LHCN-M2 (cell line): ENCODE results near the gene BNC2. TPM values are rescaled to one million over a fixed set of nuclear protein-coding genes. Genes with fewer than 3 reads are reported as not detected.
"Not testable (repeated sequence)": the region's sequence is repeated elsewhere in the genome, so short reads cannot be mapped to it uniquely, and the experiment has no call there.

Experiments used
- DNase-seq: peaks from one replicate; pipeline ENCODE4 v3.0.0-alpha.2; 2012; ENCODE audit warnings: low read depth
- total RNA-seq: library from RNA; depleted of rRNA; stranded (reverse); fragments of >200 nt; gene quantifications from 2 replicates; pipeline ENCODE4 v1.2.3, GENCODE V29; 2014

The BNC2 gene
- total RNA-seq, 1 experiment from 2014 or later = 23.8 TPM

DNA sequence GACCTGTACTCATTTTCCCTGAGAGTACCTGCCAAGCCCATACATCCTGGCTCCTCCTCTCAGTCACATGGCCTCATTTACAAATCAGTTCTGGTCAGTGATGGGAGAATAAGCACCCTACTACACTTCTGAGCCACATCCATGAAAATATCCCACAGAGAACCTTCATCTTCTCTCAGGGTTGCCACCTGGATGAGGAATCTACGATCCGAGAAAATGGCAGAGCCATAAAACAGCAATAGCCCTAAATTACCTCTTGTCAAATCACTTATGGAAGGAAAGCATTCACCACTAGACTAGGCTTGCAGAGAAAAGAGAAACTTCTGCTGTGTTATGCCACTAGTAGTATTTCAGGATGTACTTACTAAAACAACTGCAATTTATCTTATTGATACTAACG lies 324.8 kb downstream of the BNC2 start:
- DNase-seq = no peak

DNA sequence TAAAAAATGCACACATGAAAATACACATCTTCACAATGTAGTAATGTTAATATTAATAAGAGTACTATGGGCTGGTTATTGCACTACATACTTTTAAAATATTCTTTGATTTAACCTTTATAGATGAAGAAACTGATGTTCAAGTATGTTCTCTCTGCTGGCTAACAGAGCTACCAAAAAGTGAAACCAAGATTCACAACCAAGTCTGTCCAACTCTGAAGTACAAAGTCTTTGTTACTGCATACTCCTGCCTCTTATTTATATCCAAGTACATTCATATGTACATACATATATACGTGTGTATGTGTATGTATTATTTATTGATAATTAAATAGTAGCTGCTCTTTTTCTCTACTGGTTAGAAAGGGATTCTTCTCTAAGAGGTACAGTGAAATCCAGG lies 325.6 kb downstream of the BNC2 start:
- no peak for DNase-seq

DNA sequence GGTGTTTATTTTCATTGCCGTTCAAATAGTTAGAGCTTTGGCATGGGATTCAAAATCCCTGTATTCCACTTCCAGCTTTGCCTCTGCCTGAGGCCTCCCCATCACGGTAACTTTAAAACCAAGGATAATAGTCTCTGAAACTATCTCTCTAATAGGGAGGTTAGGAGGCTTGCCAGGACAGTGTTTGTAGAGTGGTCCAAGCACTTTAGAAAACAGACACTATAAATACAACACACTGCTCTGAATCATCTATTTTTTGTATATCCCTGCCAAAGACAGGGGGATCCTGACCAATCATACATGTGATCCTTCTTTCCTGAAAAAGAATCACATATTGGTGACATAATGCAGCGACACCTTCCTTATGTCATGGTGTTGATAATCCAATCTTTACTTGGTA lies 326.8 kb downstream of the BNC2 start:
- no peak for DNase-seq

DNA sequence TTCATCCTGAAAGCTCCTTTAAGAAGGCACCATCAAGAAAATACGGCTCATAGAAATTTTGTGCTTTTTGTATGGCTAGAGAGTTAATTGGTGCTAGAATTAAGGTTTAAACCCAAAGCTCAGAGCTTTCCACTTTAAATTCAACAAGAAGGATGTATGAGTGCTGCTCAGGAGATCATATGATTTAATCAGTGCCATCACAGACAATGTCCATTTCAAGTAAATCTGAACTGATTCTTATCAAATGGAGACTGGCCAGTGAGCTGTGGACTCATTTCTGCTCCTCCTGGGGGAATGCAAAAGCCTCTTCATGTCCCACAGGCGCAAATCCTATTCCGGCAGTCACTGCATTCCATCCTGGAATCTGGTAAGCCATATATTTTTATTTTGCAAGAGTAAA lies 327.2 kb downstream of the BNC2 start:
- DNase-seq = no peak

DNA sequence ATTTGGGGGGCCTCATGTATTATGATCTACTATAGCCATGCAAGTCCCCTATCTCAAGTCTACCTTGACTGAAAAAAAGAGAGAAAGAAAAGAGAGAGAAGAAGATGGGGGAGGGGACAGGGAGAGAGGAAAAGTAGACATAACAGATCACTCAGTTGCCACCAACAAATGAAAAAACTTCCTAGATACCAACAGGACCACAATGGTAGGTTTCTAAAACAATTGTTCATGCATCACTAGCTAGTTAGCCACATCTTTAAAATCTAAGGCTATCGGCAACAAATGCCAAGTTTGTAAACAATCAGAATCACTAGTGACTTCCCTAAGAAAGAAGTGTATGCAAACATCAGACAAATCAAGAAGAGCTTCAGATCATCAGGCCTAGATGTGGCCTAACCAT lies 328.2 kb downstream of the BNC2 start:
- no peak for DNase-seq

DNA sequence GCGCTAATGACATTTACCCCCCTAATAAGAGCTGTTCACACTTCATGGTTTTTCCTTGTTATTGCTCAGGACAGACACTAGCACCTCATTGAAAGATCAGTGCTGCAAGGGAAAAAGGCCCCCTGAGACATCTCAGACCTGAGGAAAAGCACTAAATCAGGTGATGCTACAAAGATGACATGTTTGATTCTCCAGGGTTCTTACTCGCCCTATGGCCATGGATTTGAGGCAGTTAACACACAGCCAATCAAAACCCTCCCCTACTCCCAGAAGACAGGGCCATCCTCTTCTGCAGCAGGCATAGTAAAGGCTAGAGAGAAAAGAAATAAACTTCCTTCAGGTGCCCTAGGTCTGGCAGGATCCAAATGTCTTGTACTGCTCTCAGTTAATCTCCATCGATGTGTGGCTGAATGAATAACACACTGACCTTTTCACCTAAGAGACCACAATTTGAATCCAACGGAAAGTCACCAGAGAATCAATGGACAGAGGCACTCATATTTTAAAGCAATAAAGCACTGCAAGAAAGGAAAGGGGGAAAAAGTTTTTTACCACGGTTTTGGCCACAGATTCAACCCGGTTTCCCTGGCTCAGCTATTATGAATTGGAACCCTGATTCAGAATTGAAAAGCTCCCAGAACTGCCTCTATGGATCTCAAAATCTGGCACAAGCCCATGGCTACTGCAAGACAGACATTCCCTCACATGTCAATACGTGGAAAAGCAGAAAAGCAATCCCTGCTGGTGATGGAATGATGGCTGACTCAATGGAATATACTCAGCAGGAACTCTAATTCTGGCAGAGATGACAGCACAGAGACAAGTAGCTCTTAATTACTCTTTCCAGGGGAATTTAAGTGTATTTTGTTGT lies 329.5 kb downstream of the BNC2 start:
- peak; percentile 65 for DNase-seq

DNA sequence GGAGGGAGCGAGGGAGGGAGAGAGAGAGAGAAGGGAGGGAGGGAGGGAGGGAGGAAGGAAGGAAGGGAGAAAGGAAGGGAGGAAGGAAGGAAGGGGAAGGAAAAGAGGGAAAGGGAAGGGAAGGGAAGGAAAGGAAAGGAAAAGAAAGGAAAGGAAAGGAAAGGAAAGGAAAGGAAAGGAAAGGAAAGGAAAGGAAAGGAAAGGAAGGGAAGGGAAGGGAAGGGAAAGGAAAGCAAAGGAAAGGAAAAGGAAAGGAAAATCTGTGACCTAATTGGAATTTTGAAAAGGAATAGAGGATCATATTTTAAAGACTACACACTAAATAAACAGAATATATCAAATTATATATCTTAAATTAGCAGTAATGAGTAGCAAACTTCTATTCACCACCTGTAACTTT lies 330.8 kb downstream of the BNC2 start:
- not testable (repeated sequence) for DNase-seq

DNA sequence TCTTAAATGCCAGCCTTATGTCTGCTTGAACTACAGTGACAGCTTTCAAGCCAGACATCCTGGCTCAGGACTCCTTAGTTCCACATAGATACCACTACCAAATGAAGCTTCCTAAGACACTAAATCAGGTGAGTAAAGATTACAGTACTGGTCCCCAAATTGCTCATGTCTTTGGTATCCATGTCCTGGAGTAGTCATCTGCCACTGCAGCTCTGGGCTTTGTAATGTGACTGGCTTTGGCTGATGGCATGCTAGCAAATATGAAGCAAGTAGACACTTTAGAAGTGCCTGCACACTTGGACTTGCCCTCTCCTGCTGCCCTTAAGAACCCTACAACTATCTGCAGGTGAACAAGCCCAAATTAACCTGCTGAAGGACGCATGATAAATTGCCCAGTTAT lies 334.9 kb downstream of the BNC2 start:
- DNase-seq = no peak

DNA sequence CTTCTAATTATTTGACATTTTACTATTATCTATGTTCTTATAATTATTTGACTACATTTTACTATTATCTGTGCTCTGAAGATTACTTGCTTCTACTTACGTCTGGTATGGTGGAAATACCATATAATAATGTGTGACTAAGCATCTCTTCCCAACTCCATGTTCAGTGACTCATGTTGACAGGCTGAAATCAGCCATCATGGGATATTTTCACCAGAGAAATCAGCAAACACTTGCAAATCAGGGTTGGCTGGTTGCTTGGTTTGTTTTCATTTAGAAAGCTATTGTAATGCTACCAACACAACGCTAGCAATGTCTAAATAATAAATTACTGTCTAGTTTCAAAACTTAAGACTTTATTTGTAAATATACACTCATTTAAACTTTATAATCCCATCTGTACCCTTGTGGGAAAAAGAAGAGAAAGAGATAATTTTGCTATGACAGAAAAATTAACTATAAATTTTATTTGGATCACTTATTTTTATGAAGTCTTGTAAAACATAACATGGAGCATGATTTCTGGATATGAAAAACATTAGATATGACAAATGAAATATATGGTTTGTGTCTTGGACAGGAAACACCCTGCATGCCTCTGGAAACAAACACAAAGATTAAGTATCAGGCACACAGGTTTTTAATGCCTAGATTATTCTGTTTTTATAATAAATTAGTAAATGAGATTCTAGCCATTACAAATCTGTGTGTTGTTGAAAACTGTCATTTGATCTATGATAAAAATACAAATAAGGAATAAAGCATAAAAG lies 337.6 kb downstream of the BNC2 start:
- peak; percentile 84 for DNase-seq

DNA sequence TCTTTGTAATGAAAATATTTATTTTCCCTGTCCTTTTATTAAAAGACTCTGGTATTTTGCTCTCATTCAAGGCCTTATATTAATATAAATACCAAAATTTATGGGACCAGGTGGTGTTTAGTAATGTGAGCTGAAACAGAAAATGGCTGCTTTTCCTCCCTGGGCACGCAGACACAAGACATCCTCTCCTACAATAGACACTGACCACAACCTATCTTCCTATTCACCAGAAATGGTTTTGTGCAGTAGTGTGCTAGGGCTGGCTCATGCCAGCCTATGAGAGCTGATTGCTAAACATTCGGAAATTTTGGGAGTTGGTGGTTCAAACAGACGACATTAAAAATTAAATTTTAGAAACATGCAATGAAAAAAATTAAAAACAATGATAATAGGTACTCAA lies 338.2 kb downstream of the BNC2 start:
- DNase-seq = no peak

DNA sequence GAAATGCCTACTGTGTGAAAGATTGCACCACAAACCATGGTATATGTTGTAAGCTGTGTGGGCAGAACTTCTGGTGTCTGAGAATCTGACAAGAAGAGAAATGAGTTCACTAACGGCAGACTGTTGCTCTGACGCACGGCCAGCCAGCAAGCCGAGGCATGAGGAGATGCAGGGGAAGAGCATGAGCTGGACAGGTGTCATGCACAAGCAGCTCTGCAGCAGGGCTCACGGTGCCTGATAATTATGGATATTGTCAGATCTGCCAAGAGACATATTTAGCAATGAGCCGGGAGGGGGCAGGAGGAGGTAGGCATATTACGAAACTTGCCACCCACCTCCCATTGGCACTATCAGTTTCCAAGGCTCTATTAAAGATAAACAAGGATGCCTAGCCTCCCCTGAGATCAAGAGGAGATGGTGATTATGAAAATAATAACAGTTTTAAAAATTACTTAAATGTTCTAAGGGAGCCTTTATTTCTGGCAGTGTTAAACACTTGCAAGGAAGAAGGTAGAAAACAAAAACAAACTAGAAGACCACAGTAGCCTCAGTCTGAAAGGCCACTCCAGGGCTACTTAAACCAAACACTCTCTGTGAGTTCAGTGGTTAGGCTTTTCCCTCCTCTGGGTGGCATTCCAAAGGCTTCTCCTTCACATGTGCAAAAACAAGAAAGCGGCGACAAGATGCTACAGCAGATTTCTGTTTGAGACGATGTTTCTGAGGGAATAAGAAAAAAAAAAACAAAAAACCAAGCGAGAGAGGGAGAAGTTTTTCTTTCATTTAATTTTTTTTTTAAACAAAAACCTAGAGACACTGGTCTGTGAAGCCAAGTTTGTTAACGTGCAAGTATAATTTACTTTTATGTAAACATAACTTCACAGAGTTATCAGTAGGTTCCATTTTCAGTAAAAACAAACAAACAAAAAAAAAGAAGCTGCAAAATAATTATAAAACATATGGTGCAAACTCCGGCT lies 339.5 kb downstream of the BNC2 start:
- no peak for DNase-seq

DNA sequence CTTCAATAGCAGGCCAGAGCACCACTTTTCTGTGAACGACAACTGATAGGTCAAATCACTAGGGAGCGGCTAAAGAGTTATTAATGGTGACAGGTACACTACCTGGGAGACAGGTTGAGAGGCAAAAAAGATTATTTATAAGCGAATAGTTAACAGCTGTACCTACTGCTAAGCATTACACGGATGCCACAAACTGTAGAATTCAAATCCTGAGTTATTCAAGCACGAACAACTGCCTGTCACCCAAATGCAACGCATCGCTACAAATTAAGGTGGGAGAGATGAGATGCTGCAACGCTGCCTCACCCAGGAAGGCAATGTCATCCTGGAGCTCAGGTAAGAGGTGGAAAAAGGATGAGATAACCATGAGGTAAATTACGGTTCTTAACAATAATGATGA lies 342.9 kb downstream of the BNC2 start:
- DNase-seq = no peak

DNA sequence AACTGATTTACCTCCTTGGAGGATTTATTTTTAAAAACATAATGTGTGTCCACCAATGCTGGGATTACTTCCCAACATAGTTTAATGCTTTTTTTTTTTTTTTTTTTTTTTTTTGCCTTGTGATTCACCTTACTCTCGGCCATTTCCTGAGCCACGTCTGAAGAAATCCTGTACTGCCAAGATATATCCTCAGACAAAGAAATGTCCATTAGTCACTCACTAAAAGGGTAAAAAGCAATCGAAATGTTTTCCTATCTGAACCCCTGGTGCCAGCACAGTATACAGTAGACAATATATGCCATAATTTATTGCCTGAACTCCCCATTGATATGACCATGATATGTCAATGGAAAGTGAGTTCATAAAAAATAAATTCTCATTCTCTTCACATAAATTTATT lies 344.1 kb downstream of the BNC2 start:
- peak; percentile 55 for DNase-seq

DNA sequence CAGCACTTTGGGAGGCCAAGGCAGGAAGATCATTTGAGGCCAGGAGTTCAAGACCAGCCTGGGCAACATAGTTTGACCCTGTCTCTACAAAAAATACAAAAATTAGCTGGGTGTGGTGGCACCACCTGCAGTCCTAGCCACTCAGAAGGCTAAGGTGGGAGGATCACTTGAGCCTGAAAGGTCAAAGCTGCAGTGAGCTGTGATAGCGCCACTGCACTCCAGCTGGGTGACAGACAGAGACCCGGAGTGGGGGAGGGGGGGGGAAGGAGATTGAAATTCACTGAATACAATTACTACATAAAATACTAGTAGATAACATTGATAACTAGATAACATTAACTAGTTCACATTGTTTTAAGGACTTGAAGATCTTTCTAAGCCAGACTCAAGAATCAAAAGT lies 345.6 kb downstream of the BNC2 start:
- no peak for DNase-seq

DNA sequence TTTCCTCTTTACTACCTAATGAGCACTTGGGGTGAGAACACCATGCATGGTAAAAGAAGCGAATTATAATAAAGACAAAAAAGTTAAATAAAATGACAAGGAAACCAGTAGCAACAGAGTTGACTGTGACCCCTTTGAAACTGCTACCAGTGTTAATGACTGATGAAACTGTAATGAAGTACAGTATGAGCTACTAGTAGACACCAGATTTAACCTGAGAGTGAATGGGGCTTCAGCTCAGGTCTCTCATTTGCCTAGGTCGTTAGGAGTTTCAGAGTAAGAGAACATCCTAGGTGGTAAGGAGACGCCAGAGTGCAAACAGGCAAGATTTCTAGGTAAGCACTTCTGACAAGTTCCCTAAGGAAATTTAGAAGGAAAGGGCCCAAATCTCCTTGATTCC lies 346.4 kb downstream of the BNC2 start:
- no peak for DNase-seq

DNA sequence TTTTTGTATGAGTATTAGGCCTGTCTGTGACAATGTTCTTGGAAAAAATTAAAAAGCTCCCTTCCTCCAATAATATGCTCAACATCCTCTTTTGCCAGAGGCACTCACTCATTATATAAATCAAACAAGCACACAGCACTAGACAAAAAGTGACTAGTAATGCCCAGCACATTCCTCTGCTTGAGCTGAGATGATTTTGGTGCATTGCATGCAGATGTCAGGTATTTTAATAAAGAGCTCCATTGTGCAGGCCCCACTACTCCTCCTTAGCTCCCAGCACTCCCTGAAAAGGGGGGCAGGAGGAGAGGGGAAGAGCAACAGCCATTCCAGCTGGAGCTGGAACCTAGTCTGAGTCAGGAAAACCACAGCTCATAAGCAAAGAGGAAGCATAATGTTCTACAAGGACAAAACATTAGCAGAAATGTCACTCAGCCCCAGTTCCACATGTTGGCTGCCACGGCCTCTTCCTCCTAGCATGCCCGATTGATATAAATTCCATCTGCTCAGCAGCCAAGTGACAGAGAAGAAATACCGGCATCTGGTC lies 348.5 kb downstream of the BNC2 start:
- peak; percentile 92 for DNase-seq

DNA sequence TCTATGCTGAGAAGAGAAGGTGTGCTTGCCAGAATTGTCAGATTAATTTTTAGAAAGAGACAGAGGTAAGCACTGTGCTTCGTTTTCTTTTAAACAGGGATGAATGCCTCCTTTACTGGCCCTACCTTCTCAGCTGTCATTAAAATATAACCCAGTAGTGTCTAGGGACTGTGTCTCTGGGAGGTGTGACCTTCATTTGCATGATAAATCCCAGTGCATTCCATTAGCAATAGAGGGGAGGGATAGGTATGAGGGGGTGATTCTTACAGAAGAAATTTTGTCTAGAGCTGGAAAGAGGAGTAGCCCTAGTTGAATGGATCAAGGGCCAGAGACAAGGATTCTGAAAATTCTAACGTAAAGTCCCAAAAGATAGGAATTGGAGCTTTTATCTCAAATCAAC lies 351.5 kb downstream of the BNC2 start:
- DNase-seq = no peak

DNA sequence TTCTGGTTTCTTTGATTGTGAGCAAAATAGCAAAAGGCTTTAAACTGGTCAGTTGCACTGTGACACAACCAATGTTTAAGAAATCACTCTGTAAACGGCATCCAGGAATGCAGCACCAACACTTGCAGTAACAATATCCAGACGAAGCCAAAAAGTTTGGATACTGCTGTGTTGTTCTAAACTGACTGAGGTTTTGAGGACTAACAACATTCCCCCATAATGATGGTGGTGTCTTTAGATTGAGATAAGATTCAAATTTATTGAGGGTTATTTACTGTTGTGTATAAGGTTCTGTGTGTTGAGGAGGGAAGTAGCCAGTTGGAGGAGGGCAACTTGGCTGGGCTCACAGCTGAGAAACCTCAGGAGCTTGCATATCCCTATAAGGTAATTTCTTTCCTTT lies 353.6 kb downstream of the BNC2 start:
- DNase-seq = no peak

DNA sequence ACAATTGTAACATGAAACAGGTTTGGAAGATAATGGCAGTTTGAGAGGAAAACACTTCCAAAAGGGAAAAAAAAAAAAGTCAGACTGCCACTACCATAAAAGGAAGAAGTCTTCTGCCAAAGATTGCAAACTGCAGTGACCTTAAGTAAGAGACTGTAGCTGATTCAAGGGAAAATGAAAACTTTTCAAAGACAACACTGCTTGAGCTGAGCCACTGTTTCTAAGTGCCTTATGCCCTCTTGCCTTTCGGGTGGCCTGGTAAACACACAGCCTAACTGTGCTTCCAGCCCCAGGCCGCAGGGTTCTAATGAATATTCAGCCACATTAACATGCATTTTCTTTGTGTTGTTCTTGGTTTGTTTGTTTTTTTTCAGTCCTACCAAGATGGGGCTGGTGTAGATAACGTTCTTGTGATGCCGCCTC lies 354.6 kb downstream of the BNC2 start:
- peak; percentile 70 for DNase-seq

DNA sequence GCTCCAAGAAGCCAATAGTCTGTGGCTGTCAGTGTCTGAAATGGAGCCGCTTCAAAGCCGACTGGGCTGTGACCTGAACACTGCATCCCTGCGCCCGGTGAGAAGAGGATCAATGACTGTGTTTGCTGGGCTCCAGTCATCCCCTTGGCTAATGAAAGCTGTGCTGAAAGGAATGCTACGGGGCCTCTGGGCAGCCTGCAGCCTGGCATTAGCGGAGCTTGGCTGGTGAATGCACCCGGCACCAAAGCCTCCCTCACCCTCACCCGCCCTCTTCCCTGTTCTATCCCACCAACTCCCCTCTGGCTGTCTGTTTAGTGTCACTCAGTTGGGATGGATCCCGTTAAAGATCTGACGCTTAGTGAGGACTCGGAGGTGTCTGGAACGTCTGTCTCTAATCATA lies 355.3 kb downstream of the BNC2 start:
- DNase-seq = no peak

DNA sequence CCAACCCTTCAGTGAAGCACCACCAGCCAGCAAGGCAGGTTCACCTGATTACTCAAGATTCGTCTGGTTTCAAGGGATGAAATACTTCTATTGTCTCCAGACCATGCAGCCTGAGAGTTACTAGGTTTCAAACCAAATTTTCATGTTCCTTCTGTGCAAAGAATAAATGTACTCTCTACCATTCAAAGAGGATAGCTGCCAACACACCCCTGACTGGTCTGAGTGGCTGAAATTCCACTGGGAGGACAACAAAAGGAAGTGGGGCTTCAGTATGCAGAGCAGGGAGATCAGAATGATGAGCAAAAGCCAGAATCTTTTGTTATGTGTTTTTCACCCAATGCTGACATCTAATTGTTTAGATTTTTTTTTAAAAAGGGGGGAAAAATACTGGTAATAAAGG lies 356.3 kb downstream of the BNC2 start:
- no peak for DNase-seq

DNA sequence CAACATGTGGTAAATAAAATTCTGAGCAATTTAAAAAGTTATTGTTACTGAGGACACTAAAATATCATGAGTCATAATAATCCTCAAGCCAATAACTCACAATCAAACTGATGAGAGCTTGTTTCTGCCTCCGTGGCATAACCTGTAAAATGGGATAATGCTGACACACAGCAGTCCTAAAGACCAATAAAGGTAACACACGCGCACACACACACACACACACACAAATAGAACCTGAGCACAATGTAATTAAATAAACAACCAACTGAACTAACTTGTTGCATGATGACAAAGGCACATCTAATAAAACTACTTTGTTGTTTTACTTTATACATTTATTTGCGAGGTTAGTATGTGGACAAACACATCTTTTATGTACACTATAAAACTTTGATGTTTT lies 358.2 kb downstream of the BNC2 start:
- DNase-seq = no peak
